ENCODE measurements around the gene TMX4. TPM values are rescaled to one million over a fixed set of nuclear protein-coding genes. Genes with fewer than 3 reads are reported as not detected.
"Not testable (repeated sequence)": the region's sequence is repeated elsewhere in the genome, so short reads cannot be mapped to it uniquely, and the experiment has no call there.

The TMX4 gene
- total and polyA plus RNA-seq, 2 of the 8 experiments (the other 6 are each of a cell fraction or from before 2014, with no cell fraction given): 2.1 to 7.8 TPM

DNA sequence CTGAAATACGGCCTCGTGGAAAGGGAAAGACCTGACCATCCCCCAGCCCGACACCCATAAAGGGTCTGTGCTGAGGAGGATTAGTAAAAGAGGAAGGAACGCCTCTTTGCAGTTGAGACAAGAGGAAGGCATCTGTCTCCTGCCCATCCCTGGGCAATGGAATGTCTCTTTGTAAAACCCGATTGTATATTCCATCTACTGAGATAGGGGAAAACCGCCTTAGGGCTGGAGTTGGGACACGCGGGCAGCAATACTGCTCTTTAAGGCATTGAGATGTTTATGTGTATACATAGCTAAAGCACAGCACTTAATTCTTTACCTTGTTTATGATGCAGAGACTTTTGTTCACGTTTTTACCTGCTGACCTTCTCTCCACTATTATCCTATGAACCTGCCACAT lies 63.0 kb downstream of the TMX4 start:
- H4K20me1 ChIP-seq (replicated peaks in 1 of 2; ENCODE audit: control insufficient read depth in 1 of 2, insufficient read depth in 2 of 2, low read length in 2 of 2); H3K56ac ChIP-seq (replicated peaks; ENCODE audit: insufficient read length, low read depth, low read length); POLR2A ChIA-PET (ENCODE audit: partially characterized antibody); H3K9ac ChIP-seq (replicated peaks in 1 of 4; ENCODE audit: extremely low read depth in 1 of 4, low read depth in 3 of 4, low read length in 3 of 4); H2BK5ac ChIP-seq (ENCODE audit: low read depth, low read length); DNase-seq (ENCODE audit: low read depth in 1 of 2, low spot score in 2 of 2); H2AK5ac ChIP-seq (ENCODE audit: low read depth, low read length); H3K14ac ChIP-seq (ENCODE audit: insufficient read length); FAIRE-seq; H3K36me3 ChIP-seq (ENCODE audit: control insufficient read depth in 2 of 4, insufficient read depth in 4 of 4, low read length in 3 of 4); CTCF ChIA-PET (ENCODE audit: partially characterized antibody); H4K91ac ChIP-seq (replicated peaks; ENCODE audit: insufficient read length, low read length); H3K27me3 ChIP-seq (replicated peaks in 1 of 4; ENCODE audit: control insufficient read depth in 3 of 4, extremely low read depth in 1 of 4, insufficient read depth in 3 of 4, low read length in 3 of 4); H3K27ac ChIP-seq (ENCODE audit: low read depth, low read length); H2AFZ ChIP-seq (ENCODE audit: low read length); H2BK20ac ChIP-seq (ENCODE audit: low read length); H2BK120ac ChIP-seq (replicated peaks; ENCODE audit: low read depth, low read length); H3K79me1 ChIP-seq (ENCODE audit: low read depth, low read length); H3K18ac ChIP-seq (ENCODE audit: extremely low read depth, low read length); H3K4ac ChIP-seq (replicated peaks; ENCODE audit: insufficient read length, low read depth, low read length); H3K4me1 ChIP-seq (replicated peaks in 1 of 4; ENCODE audit: control insufficient read depth in 3 of 4, insufficient read depth in 4 of 4, low read length in 3 of 4); H2BK12ac ChIP-seq (ENCODE audit: low read depth, low read length); H4K8ac ChIP-seq (ENCODE audit: extremely low read depth, insufficient read depth, low read length); H3K4me2 ChIP-seq (ENCODE audit: insufficient read depth in 1 of 2, low read depth in 2 of 2, low read length in 2 of 2); H4K5ac ChIP-seq (ENCODE audit: insufficient read length, low read depth, low read length); H3K79me2 ChIP-seq (ENCODE audit: control insufficient read depth in 1 of 2, insufficient read depth in 2 of 2, low read length in 2 of 2); H3K4me3 ChIP-seq (ENCODE audit: extremely low read depth in 1 of 4, insufficient read depth in 2 of 4, low read depth in 3 of 4, low read length in 4 of 4); H3K23me2 ChIP-seq (ENCODE audit: low read depth, low read length); H2BK15ac ChIP-seq (ENCODE audit: low read length); H3K23ac ChIP-seq (ENCODE audit: insufficient read length): not testable (repeated sequence)
- WGBS, 2 experiments (ENCODE audit: extremely low coverage in 1 of 2, insufficient coverage in 1 of 2, insufficient read length in 1 of 2, insufficient replicate concordance in 2 of 2, low coverage in 1 of 2, low lambda C conversion rate in 2 of 2, missing lambda C conversion rate in 1 of 2): 89% methylated on average over 9 of the region's 9 CpGs; no CpG with 5 or more reads in 1 of the 2 experiments
- H3K9me3 ChIP-seq (ENCODE audit: insufficient read depth in 2 of 2, low read depth in 1 of 2, low read length in 1 of 2): peaks cover 13 to 15% of the 10 kb centered on the region in 2 experiments

Measured in H1 (cell line).